ENCODE data around the gene MYBPC1. TPM values are rescaled to one million over a fixed set of nuclear protein-coding genes. Genes with fewer than 3 reads are reported as not detected.

Gene MYBPC1
- total RNA-seq, 1 experiment from 2014 or later: not detected

- H3K27ac ChIP-seq: peak overlapping the region; percentile 89
- H2AFZ ChIP-seq: no peak overlapping the region
- TF ChIP-seq EZH2 (IDR thresholded peaks at IDR 0.05; ENCODE audit: low read depth) (no peak), CTCF (conservative IDR thresholded peaks at IDR 0.05) (no peak)
- H3K4me2 ChIP-seq: peak overlapping the region; percentile 63
- peaks cover 20% of the 10 kb centered on the region for H3F3A ChIP-seq (ENCODE audit: insufficient read depth, low read depth)
- H3K36me3 ChIP-seq (ENCODE audit: low read depth): no peaks in the 10 kb centered on the region
- CTCF ChIA-PET: no interaction called here
- H3K9me3 ChIP-seq (ENCODE audit: insufficient read depth, low read depth): no peaks in the 10 kb centered on the region
- POLR2A ChIA-PET (ENCODE audit: unreplicated experiment): no interaction called here
- no peaks in the 10 kb centered on the region for H3K9me2 ChIP-seq (ENCODE audit: insufficient read depth)
- BruUV-seq (replicated peaks): no TSS peak
- peaks cover 45% of the 10 kb centered on the region for H3K4me1 ChIP-seq (replicated peaks; ENCODE audit: insufficient read depth)
- no peaks in the 10 kb centered on the region for H3K27me3 ChIP-seq (ENCODE audit: insufficient read depth, low read depth)
- DNase-seq: peak in 1 of 2 experiments; percentile 59
- H3K4me3 ChIP-seq: peak overlapping the region; percentile 5; the same call in 1 of the 2 replicates
- no peaks in the 10 kb centered on the region for H3K79me2 ChIP-seq (ENCODE audit: low read depth)
- intact Hi-C loops (cut with micrococcal nuclease; ENCODE audit: unreplicated experiment): no loop called here
- no peaks in the 10 kb centered on the region for H4K20me1 ChIP-seq (ENCODE audit: insufficient read depth)
Measured at GRCh38 chr12:101599311-101599710, 4.5 kb downstream of the MYBPC1 start.

GRCh38 chr12:101599771-101600484 lies 5.2 kb downstream of the MYBPC1 start:
- peak overlapping the region; percentile 5; the same call in 1 of the 2 replicates for H3K4me3 ChIP-seq
- DNase-seq: peak in 1 of 2 experiments; percentile 87
- H3F3A ChIP-seq (ENCODE audit: insufficient read depth, low read depth): peaks cover 20% of the 10 kb centered on the region
- H4K20me1 ChIP-seq (ENCODE audit: insufficient read depth): no peaks in the 10 kb centered on the region
- CTCF ChIA-PET: no interaction called here
- intact Hi-C loops (cut with micrococcal nuclease; ENCODE audit: unreplicated experiment): no loop called here
- POLR2A ChIA-PET (ENCODE audit: unreplicated experiment): no interaction called here
- no peaks in the 10 kb centered on the region for H3K79me2 ChIP-seq (ENCODE audit: low read depth)
- BruUV-seq (replicated peaks): no TSS peak
- no peaks in the 10 kb centered on the region for H3K9me3 ChIP-seq (ENCODE audit: insufficient read depth, low read depth)
- peak overlapping the region; percentile 25; the same call in 1 of the 2 replicates for H2AFZ ChIP-seq
- H3K27ac ChIP-seq: peak overlapping the region; percentile 89
- H3K27me3 ChIP-seq (ENCODE audit: insufficient read depth, low read depth): no peaks in the 10 kb centered on the region
- H3K9me2 ChIP-seq (ENCODE audit: insufficient read depth): no peaks in the 10 kb centered on the region
- no peak for TF ChIP-seq EZH2 (IDR thresholded peaks at IDR 0.05; ENCODE audit: low read depth)
- TF ChIP-seq CTCF (conservative IDR thresholded peaks at IDR 0.05): no peak
- peak overlapping the region; percentile 63 for H3K4me2 ChIP-seq
- H3K4me1 ChIP-seq (replicated peaks; ENCODE audit: insufficient read depth): peaks cover 50% of the 10 kb centered on the region
- H3K36me3 ChIP-seq (ENCODE audit: low read depth): no peaks in the 10 kb centered on the region

- Histone ChIP-seq H3K36me3 (ENCODE audit: low read depth) (no peaks in the 10 kb centered on the region), H3K9me3 (ENCODE audit: insufficient read depth, low read depth) (no peaks in the 10 kb centered on the region), H3K4me3 (no peak overlapping the region), H4K20me1 (ENCODE audit: insufficient read depth) (no peaks in the 10 kb centered on the region), H3K4me1 (replicated peaks; ENCODE audit: insufficient read depth) (peaks cover 56% of the 10 kb centered on the region), H3K27me3 (ENCODE audit: insufficient read depth, low read depth) (no peaks in the 10 kb centered on the region), H3F3A (ENCODE audit: insufficient read depth, low read depth) (peaks cover 30% of the 10 kb centered on the region), H3K79me2 (ENCODE audit: low read depth) (no peaks in the 10 kb centered on the region), H2AFZ (no peak overlapping the region), H3K4me2 (0 out of 2 replicates have a peak overlapping the region, but pooled peaks have one; percentile 23), H3K27ac (no peak overlapping the region), H3K9me2 (ENCODE audit: insufficient read depth) (no peaks in the 10 kb centered on the region)
- ChIA-PET POLR2A (ENCODE audit: unreplicated experiment) (no interaction called here), CTCF (no interaction called here)
- BruUV-seq (replicated peaks): no TSS peak
- TF ChIP-seq EZH2 (IDR thresholded peaks at IDR 0.05; ENCODE audit: low read depth) (no peak), CTCF (conservative IDR thresholded peaks at IDR 0.05) (no peak)
- DNase-seq: peak in 1 of 2 experiments; percentile 70
- intact Hi-C loops (cut with micrococcal nuclease; ENCODE audit: unreplicated experiment): no loop called here
Measured at GRCh38 chr12:101604132-101604531, 9.4 kb downstream of the MYBPC1 start.
